ENCODE results near the gene NR3C1.

Gene NR3C1

GRCh38 chr5:143397302-143398052 lies 6.0 kb downstream of the NR3C1 start:
- DNase-seq: no peak

DNA sequence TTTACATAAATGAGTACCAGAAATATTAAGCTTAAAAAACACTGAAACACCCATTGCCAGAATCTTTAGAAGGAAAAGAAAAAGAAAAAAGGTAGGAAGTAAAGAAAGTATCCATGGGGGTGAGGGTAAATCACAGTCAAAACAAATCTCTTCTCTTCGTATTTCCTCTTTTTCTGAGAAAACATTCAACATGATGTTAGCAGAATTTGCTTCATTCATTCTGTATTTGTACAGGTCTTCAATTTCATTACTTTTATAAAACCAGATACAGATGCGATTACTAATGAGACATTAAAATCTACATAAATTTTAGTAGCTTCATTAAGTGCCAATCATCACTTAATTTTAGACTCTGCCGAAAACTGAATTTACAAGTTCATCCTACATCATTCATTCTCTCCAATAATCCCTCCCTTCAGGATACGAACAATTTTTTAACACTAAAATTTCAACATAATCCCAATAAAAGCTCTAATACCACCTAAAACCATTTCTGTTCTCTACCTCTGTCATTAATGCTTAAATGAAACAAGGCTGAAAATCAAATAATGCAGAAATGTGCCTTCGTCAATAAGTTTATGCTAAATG lies 7.0 kb downstream of the NR3C1 start:
- no peak for DNase-seq

GRCh38 chr5:143395638-143396352 lies 7.7 kb downstream of the NR3C1 start:
- no peak for DNase-seq

GRCh38 chr5:143393524-143393923 lies 10.0 kb downstream of the NR3C1 start:
- DNase-seq: no peak

DNA sequence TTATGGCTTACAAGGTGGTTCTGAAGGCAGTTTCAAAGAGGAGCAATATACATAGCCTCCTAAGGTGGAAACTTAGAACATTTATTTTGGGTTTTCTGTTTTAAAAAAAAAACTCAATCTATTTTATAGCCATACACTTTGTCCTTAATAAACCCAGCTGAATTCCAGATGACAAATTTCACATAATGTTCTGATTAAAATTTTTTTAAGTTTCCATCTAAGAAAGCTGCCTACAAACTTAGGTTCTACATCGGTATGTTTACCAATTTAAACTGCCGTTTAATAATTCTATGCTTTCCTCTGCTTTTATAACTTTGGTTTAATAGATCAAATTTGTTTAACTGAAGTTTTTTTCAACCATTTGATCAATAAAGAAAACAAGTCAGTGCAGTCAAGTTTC lies 12.5 kb downstream of the NR3C1 start:
- no peak for DNase-seq

GRCh38 chr5:143390258-143390657 lies 13.2 kb downstream of the NR3C1 start:
- no peak for DNase-seq

DNA sequence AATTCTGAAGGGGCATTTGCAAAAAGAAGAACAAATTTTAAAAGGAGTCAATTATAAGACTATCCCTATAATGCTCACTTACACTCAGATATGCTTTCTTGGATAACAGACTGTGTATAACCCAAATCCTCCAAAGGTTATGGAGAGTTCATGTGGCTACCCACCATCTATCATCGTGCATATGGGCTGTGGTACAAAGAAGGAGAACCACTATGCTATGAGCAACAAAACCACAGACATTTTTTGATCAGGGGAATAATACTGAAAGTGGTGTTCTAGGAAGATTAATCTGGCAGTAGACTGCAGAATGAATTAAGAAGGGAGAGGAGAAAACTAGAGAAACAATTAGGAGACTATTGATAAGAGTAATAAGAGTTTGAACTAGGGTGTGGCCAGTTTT lies 16.8 kb downstream of the NR3C1 start:
- no peak for DNase-seq

DNA sequence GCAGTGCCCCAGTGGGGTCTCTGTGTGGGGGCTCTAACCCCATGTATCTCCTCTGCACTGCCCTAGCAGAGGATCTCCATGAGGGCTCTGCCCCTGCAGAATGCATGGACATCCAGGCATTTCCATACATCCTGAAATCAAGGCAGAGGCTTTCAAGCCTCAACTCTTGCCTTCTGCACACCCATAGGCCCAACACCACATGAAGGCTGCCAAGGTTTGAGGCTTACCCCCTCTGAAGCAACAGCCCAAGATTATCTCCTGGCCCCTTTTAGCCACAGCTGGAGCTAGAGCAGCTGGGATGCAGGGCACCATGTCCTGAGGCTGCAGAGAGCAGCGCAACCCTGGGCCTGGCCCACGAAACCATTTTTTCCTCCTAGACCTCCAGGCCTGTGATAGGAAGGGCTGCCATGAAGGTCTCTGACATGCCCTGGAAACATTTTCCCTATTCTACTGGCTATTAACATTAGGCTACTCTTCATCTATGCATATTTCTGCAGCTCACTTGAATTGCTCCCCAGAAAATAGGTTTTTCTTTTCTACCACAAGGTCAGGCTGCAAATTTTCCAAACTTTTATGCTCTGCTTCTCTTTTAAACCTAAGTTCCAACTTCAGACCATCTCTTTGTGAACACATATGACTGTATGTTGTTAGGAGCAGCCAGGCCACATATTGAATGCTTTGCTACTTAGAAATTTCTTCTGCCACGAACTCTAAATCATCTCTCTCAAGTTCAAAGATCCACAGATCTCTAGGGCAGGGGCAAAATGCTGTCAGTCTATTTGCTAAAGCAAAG lies 18.4 kb downstream of the NR3C1 start:
- DNase-seq: no peak

GRCh38 chr5:143383988-143384387 lies 19.5 kb downstream of the NR3C1 start:
- no peak for DNase-seq

GRCh38 chr5:143379606-143380005 lies 23.9 kb downstream of the NR3C1 start:
- no peak for DNase-seq

- DNase-seq: no peak
Measured at GRCh38 chr5:143376911-143377813, 26.3 kb downstream of the NR3C1 start.

DNA sequence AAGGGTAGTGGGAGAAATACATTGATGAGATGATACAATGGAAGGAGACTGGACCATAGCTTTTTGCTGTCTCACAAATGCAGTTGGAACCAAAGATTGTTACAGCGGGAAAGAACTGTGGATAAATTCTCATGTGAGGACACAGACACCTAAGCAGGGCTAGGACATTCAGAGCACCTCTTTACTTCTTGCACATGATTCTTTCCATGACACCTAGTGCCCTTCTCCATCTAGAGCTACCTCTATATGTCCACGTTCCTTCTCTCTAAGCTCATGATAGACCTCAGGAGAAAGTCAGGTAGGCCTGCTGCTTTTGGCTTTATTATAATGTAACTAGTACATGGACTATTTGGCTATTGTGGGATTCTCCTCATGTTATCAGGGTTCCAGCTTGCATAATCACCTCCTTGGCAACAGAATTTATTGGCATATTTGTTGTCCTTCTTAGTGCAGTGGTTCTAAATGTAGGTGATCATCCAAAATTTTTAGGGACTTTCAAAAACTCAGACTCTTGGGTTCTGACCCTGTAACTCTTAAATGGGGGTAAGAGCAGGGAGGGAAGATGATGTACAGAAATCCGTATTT lies 27.2 kb downstream of the NR3C1 start:
- no peak for DNase-seq

GRCh38 chr5:143374496-143375217 lies 28.8 kb downstream of the NR3C1 start:
- DNase-seq: no peak

DNA sequence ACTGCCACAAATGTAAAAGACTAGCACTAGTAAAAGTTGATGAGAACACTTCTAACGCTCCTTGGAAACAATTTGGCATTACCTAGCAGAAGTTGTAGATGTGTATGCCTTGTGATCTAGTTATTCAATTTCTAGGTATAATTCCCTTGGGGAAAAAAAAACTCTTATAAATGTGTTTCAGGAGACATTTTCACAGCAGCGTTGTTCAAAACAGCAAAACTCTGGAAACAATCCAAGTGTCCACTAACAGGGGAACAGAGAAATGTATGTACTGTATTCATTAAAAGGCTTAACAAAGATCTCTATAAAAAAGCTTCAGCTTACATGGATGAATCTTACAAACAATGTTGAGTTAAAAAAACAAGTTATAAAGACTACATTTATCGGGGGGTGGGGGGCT lies 30.4 kb downstream of the NR3C1 start:
- no peak for DNase-seq

DNA sequence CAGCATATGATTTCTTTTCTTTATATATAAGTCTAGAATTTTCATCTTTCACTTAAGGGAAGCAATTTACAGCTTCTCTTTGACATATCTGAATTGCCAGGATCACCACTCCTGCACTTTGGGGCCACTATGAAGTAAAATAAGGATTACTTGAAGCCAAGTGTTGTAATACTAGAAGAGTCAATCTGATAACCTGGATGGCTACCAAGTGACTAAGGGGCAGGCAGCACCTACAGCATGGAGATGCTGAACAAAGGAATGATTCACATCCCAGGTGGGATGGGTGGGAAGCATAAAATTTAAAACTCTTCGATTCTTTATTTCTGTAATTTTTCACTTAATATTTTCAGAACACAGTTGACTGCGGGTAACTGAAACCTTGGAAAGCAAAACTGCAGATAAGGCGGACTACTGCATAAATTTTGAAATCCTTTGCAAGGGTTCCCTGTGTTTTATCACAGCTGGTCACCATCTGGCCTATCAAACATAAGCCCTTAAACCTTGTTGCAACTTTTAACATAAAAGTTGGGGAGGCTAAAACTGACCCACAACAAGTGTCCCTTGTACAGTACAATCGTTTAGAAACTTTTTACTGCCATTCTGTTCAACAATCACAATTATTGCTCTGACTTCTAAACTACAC lies 31.2 kb downstream of the NR3C1 start:
- peak; percentile 76 for DNase-seq

DNA sequence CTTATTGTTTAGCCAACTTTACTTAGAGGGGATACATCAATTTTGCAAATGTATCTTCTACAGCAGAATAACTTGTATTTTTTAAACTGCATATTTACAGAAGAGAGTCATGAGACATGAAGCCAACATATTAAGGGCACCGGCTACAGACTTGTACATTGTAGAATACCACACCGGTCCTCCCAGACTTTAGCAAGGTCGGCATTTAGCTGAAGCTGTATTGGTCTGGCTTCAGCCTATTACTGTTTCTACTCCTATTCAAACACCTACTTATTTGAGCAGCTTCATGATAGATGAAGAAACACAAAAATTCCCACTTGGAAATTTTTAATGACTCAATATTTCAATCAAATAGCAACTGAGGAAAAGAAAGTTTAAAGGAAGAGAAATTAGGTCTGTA lies 33.0 kb downstream of the NR3C1 start:
- DNase-seq: no peak

GRCh38 chr5:143364061-143364460 lies 39.4 kb downstream of the NR3C1 start:
- DNase-seq: no peak

GRCh38 chr5:143362664-143363227 lies 40.7 kb downstream of the NR3C1 start:
- DNase-seq: no peak

GRCh38 chr5:143361438-143361837 lies 42.0 kb downstream of the NR3C1 start:
- DNase-seq: no peak

DNA sequence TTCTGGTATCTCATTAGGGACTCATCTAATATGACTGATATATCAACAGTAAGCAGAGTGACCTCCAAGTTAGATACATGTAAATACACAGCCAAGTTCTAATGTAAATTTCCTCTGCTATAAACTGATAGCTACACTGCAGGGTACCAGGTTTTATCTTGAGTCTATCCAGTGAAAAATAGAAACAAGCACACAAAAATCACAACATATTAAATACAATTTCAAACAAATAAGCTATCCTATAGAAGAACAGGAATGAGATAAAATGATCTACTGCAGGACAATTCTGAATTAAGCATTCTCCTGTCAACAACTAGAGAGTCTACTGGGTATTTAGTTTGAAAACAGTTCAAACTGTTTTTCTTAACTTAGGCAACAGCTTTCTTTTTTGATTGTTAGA lies 42.7 kb downstream of the NR3C1 start:
- no peak for DNase-seq

All from DMS 273 treated with DMSO at 0.1 percent for 48 hours (cell line).